Hepatic stellate cell (primary cell): ENCODE data around the gene C6orf120.
A peak's percentile ranks its signal among the peaks of the same experiment; 100 is the strongest.

ENCODE experiments used
- DNase-seq: peaks from one replicate; pipeline ENCODE4 v3.0.0; 2011; ENCODE audit warnings: low spot score

The C6orf120 gene

DNA sequence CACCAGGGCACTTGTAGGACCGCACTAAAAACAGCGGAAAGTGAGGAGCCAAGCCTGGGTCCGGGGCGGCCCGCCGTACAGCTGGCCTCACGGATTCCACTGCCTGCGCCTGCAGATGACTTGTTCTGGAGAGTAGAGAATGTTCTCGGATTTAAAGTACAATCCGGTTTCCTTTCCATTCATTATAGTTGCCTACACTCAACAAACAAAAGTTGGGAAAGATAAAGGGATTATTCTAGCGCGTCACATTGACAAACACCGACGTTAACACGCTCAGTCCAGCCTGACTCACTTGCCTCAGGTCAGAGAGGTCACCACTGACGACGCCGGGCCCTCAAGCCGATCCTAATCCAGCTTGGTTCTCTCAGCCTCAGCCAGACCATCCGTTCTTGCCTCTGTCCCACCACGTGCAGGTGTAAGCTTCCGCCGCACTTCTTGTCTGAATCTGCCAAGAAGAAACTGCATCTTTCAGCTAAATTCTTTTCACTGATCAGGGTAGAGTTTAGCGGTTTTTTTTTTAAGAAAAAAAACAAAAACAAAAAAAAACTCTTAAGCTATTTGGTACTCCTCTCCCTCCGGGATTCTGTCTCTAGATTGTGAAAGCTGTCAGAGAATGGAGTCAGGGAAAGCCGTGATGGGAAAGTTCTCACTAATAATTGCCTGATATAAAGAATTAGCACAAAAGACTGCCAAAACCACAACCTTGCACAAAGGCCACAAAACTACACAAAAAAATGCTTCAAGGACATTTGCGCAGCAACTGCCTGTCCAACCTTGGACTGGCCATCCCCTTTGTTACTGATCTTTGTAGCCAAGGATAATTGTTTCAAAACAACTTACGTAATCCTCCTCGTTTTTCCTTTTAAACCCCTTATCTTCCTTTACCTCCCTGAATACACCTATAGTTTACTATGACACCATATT, 23.5 kb downstream of the C6orf120 start:
- peak; percentile 44 for DNase-seq

DNA sequence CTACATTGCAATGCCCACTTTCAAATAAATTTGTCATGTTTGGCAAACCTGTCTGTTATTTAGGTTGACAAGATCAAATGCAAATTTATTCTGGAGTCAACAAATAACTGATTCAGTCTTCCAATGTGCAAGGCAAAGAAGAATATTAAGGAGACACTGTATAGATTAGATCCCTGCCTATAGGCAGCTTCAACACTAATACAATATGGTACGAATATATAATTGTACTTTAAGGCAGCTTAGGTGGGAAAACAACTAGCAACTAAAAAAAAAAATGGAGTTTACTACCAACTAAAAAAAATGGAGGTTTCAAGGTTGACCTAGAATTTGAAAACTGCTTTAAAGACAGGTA, 24.1 kb downstream of the C6orf120 start:
- no peak for DNase-seq

GRCh38 chr6:169726963-169727362, 25.0 kb downstream of the C6orf120 start:
- no peak for DNase-seq

GRCh38 chr6:169729961-169730360, 28.0 kb downstream of the C6orf120 start:
- no peak for DNase-seq

- no peak for DNase-seq
These were observed 36.5 kb downstream of the C6orf120 start for GRCh38 chr6:169738204-169738975.

GRCh38 chr6:169738976-169739529, 37.1 kb downstream of the C6orf120 start:
- no peak for DNase-seq

- no peak for DNase-seq
These were observed 39.4 kb downstream of the C6orf120 start for GRCh38 chr6:169741344-169741743.

- no peak for DNase-seq
These were observed 43.5 kb downstream of the C6orf120 start for GRCh38 chr6:169745405-169745804.

DNA sequence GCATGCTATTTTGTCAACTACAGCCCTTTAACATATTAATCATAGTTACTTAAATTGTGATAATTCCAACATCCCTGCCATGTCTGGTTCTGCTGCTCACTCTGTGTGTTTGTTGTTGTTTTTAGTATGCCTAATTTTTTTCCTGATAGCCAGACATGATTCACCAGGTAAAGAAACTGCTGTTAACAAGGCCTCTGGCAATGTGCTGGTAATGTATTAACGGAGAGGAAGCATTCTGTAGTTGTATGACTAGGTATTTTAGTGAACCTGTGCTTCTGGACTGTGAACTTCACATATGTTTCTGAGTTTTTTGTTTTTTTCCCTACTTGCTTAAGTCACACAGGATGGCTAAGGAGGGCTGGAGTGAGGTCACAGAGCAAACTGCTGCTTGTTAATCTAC, 44.6 kb downstream of the C6orf120 start:
- DNase-seq, result no peak

DNA sequence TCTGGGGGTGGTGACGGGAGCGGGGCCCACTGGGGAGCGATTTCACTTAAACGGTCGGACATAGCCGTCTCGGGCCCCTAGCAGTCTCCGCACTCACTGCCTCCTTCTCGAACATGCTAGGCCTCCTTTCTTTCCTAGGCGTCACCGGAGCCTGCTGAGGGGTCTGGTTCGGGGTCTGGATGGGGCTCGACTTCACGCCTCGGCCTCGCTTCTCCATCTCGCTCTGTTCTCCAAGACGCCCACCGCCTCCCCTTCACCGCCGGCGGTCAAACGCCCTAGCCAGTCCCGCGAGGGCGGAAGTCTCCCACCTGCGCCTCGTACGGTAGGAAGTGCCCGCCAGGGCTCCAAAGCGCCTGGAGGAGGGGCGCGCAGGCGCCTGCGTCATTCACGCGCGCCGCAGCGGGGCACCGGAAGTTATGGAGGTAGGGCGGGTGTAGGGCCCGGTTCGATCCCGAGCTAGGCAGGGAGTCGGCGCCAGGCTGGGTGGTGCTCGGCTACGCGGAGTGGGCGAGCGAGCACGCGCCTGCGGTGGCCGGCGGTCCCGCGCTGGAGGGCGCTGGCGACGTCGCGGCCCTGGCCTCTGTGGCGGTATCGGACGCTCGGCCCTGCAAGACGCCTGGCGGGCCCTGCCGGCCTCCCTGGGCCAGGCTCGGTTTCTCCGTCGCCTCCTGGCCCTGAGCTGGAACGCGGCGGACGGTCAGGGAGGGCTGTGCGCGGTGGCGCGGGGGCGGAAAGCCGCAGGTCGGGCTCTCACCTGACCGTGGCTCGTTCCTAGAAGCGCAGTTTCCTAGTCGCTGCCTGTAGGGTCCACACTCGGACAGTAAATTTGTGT, 49.5 kb downstream of the C6orf120 start, which contains the start of the genes DYNLT2 and ERMARD:
TSS of gene DYNLT2 (minus strand) at position 331 of the 832 bp plus-strand sequence. CDS start at position 217, 114 bp downstream.
TSS of gene ERMARD (plus strand) at position 381 of the 832 bp plus-strand sequence. CDS start at position 417, 36 bp downstream.
- DNase-seq, result peak; percentile 90

GRCh38 chr6:169752074-169752623, 50.2 kb downstream of the C6orf120 start:
- DNase-seq, result no peak
